ENCODE measurements around the gene ZNF654. TPM values are rescaled to one million over a fixed set of nuclear protein-coding genes. Genes with fewer than 3 reads are reported as not detected.
A peak's percentile ranks its signal among the peaks of the same experiment; 100 is the strongest.

ZNF654 gene
- total and polyA plus RNA-seq, 10 of the 15 experiments (the other 5 are each of a cell fraction or from before 2014, with no cell fraction given), result 2.7 to 14.2 (median 10.0) TPM

DNA sequence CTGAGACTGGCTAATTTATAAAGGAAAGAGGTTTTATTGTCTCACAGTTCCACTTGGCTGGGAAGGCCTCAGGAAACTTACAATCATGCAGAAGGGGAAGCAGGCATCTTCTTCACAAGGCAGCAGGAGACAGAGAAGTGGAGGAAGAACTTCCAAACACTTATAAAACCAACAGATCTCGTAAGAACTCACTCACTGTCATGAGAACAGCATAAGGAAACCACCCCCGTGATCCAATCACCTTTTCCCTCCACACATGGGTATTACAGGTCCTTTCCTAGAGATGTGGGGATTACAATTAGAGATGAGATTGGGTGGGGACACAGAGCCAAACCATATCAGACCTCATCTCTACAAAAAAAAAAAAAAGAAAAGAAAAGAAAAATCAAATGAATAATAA lies 26.0 kb upstream of the ZNF654 start (continued):
- no peak for TF ChIP-seq FOS (IDR thresholded peaks at IDR 0.05; ENCODE audit: borderline replicate concordance, extremely low read depth, insufficient read length)
- TF ChIP-seq CEBPB (IDR thresholded peaks at IDR 0.05; ENCODE audit: borderline replicate concordance in 1 of 2, low read depth in 2 of 2, low read length in 2 of 2), result no peak
- no peak for TF ChIP-seq ZNF24 (IDR thresholded peaks at IDR 0.05)
- no peak for TF ChIP-seq TCF3 (IDR thresholded peaks at IDR 0.05; ENCODE audit: borderline replicate concordance, insufficient read depth, low read depth, low read length)
- TF ChIP-seq, protein P1, sequence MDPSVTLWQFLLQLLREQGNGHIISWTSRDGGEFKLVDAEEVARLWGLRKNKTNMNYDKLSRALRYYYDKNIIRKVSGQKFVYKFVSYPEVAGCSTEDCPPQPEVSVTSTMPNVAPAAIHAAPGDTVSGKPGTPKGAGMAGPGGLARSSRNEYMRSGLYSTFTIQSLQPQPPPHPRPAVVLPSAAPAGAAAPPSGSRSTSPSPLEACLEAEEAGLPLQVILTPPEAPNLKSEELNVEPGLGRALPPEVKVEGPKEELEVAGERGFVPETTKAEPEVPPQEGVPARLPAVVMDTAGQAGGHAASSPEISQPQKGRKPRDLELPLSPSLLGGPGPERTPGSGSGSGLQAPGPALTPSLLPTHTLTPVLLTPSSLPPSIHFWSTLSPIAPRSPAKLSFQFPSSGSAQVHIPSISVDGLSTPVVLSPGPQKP (IDR thresholded peaks at IDR 0.05; ENCODE audit: low read depth, low read length), result no peak

DNA sequence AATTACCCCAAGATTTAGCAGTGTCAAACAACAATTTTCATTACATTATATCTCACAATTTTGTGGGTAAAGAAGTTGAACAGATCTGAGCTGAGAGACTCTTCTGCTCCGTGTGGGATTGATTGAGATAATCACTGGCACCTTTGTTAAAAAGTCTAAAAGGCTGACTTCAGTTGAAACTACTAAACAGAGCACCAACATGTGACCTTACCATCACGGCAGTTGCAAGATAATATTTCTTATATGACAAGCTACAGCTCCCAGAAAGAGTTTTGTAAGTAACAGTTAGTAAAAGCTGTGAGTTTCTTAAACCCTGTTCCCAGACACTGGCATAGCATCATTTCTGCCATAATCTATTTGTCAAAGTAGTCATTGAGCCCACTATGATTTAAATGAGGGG lies 25.2 kb upstream of the ZNF654 start:
- DNase-seq (ENCODE audit: low read depth, low spot score) (no peak), ATAC-seq (no peak), FAIRE-seq (peak; percentile 18)
- Histone ChIP-seq H3K4me1 (ENCODE audit: control insufficient read depth, insufficient read depth, low read length) (no peaks in the 10 kb centered on the region), H3K27me3 (replicated peaks in 1 of 2; ENCODE audit: control insufficient read depth in 2 of 2, insufficient read depth in 2 of 2, low read length in 1 of 2) (no peaks in the 10 kb centered on the region), H2AFZ (ENCODE audit: control insufficient read depth, low read depth, low read length) (peak overlapping the region; percentile 54), H3K27ac (ENCODE audit: control insufficient read depth, insufficient read depth) (no peak overlapping the region), H3K4me2 (ENCODE audit: control insufficient read depth, insufficient read depth) (0 out of 2 replicates have a peak overlapping the region, but pooled peaks have one; percentile 25), H3K9ac (ENCODE audit: control insufficient read depth, insufficient read depth, low read length) (no peak overlapping the region), H4K20me1 (ENCODE audit: control insufficient read depth, insufficient read depth) (no peaks in the 10 kb centered on the region), H3K9me3 (replicated peaks; ENCODE audit: control insufficient read depth, insufficient read depth, low read length) (no peaks in the 10 kb centered on the region; the same call in 2 of the 3 replicates), H3K36me3 (ENCODE audit: control insufficient read depth in 2 of 2, insufficient read depth in 2 of 2, low read length in 1 of 2) (no peaks in the 10 kb centered on the region), H3K79me2 (ENCODE audit: control insufficient read depth, insufficient read depth, low read length) (no peaks in the 10 kb centered on the region), H3K4me3 (no peak overlapping the region)
- ChIA-PET POLR2A (no interaction called here), RAD21 (ENCODE audit: unreplicated experiment) (no interaction called here), CTCF (interaction anchor here (0.8 kb wide), 1 partner anchor 29 kb away, joined by 3 read pairs; no protein-coding TSS in a partner anchor), SMC1A (ENCODE audit: uncharacterized antibody, unreplicated experiment) (interaction anchor here (1.5 kb wide), 1 partner anchor 20 kb away, joined by 4 read pairs; no protein-coding TSS in a partner anchor)
- in situ Hi-C loops (cut with MboI) (no loop called here), intact Hi-C loops (cut with micrococcal nuclease; ENCODE audit: unreplicated experiment) (no loop called here)
- 52% methylated on average over 2 of the region's 2 CpGs for WGBS (ENCODE audit: insufficient coverage, insufficient replicate concordance, low lambda C conversion rate, missing lambda C conversion rate)
- BruUV-seq (replicated peaks), result no TSS peak
- TF ChIP-seq, protein P2, sequence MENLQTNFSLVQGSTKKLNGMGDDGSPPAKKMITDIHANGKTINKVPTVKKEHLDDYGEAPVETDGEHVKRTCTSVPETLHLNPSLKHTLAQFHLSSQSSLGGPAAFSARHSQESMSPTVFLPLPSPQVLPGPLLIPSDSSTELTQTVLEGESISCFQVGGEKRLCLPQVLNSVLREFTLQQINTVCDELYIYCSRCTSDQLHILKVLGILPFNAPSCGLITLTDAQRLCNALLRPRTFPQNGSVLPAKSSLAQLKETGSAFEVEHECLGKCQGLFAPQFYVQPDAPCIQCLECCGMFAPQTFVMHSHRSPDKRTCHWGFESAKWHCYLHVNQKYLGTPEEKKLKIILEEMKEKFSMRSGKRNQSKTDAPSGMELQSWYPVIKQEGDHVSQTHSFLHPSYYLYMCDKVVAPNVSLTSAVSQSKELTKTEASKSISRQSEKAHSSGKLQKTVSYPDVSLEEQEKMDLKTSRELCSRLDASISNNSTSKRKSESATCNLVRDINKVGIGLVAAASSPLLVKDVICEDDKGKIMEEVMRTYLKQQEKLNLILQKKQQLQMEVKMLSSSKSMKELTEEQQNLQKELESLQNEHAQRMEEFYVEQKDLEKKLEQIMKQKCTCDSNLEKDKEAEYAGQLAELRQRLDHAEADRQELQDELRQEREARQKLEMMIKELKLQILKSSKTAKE (IDR thresholded peaks at IDR 0.05; ENCODE audit: low read depth, poor library complexity, severe bottlenecking), result no peak
- TF ChIP-seq TCF12 (IDR thresholded peaks at IDR 0.05; ENCODE audit: low read depth, low read length) (no peak), SMAD5 (IDR thresholded peaks at IDR 0.05; ENCODE audit: low read depth) (no peak), EGR1 (IDR thresholded peaks at IDR 0.05; ENCODE audit: borderline replicate concordance in 1 of 2, low read depth in 2 of 2, low read length in 2 of 2) (no peak), RUNX3 (IDR thresholded peaks at IDR 0.05; ENCODE audit: low read length) (no peak)
- TF ChIP-seq, protein P3, sequence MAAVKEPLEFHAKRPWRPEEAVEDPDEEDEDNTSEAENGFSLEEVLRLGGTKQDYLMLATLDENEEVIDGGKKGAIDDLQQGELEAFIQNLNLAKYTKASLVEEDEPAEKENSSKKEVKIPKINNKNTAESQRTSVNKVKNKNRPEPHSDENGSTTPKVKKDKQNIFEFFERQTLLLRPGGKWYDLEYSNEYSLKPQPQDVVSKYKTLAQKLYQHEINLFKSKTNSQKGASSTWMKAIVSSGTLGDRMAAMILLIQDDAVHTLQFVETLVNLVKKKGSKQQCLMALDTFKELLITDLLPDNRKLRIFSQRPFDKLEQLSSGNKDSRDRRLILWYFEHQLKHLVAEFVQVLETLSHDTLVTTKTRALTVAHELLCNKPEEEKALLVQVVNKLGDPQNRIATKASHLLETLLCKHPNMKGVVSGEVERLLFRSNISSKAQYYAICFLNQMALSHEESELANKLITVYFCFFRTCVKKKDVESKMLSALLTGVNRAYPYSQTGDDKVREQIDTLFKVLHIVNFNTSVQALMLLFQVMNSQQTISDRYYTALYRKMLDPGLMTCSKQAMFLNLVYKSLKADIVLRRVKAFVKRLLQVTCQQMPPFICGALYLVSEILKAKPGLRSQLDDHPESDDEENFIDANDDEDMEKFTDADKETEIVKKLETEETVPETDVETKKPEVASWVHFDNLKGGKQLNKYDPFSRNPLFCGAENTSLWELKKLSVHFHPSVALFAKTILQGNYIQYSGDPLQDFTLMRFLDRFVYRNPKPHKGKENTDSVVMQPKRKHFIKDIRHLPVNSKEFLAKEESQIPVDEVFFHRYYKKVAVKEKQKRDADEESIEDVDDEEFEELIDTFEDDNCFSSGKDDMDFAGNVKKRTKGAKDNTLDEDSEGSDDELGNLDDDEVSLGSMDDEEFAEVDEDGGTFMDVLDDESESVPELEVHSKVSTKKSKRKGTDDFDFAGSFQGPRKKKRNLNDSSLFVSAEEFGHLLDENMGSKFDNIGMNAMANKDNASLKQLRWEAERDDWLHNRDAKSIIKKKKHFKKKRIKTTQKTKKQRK (IDR thresholded peaks at IDR 0.05; ENCODE audit: low read depth, low read length), result no peak
- TF ChIP-seq, protein P4, sequence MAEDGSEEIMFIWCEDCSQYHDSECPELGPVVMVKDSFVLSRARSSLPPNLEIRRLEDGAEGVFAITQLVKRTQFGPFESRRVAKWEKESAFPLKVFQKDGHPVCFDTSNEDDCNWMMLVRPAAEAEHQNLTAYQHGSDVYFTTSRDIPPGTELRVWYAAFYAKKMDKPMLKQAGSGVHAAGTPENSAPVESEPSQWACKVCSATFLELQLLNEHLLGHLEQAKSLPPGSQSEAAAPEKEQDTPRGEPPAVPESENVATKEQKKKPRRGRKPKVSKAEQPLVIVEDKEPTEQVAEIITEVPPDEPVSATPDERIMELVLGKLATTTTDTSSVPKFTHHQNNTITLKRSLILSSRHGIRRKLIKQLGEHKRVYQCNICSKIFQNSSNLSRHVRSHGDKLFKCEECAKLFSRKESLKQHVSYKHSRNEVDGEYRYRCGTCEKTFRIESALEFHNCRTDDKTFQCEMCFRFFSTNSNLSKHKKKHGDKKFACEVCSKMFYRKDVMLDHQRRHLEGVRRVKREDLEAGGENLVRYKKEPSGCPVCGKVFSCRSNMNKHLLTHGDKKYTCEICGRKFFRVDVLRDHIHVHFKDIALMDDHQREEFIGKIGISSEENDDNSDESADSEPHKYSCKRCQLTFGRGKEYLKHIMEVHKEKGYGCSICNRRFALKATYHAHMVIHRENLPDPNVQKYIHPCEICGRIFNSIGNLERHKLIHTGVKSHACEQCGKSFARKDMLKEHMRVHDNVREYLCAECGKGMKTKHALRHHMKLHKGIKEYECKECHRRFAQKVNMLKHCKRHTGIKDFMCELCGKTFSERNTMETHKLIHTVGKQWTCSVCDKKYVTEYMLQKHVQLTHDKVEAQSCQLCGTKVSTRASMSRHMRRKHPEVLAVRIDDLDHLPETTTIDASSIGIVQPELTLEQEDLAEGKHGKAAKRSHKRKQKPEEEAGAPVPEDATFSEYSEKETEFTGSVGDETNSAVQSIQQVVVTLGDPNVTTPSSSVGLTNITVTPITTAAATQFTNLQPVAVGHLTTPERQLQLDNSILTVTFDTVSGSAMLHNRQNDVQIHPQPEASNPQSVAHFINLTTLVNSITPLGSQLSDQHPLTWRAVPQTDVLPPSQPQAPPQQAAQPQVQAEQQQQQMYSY (CRISPR knock-in tag; IDR thresholded peaks at IDR 0.05), result no peak
